HL-60 (cell line): ENCODE measurements around the gene TTC27.
"Not testable (repeated sequence)": the region's sequence is repeated elsewhere in the genome, so short reads cannot be mapped to it uniquely, and the experiment has no call there.

Experiments
- DNase-seq, 2 experiments: peaks; one replicate each; pipeline ENCODE4 v3.0.0-alpha.2; 2010 to 2020; ENCODE audit warnings: low read depth in 1 of 2, low spot score in 1 of 2
- H3K27ac ChIP-seq: fragments of 250-450 bp; sonication (Bioruptor Pico); replicated peaks from 2 replicates; pipeline ENCODE4 v1.5.1; 2020; ENCODE audit warnings: mild to moderate bottlenecking, moderate library complexity
- H3K27me3 ChIP-seq: fragments of 250-450 bp; sonication (Bioruptor Pico); 2 replicates; pipeline ENCODE4 v1.5.1; 2021; ENCODE audit warnings: mild to moderate bottlenecking, moderate library complexity; ENCODE audit not compliant: insufficient read depth, poor library complexity, severe bottlenecking
- H3K4me3 ChIP-seq: replicated peaks from 2 replicates; pipeline ENCODE4 v1.5.1; 2011; ENCODE audit warnings: mild to moderate bottlenecking, control low read depth, low read length; ENCODE audit not compliant: insufficient read depth
- CTCF ChIP-seq: IDR thresholded peaks from one replicate; pipeline ENCODE4 v1.5.1; 2011; ENCODE audit warnings: low read length, control low read depth, inconsistent platforms; ENCODE audit not compliant: insufficient read depth
- GABPA ChIP-seq: IDR thresholded peaks from 2 replicates; pipeline ENCODE4 v1.6.1; 2012; ENCODE audit warnings: low read depth
- POLR2AphosphoS5 ChIP-seq: IDR thresholded peaks from 2 replicates; pipeline ENCODE4 v1.6.1; 2012; ENCODE audit warnings: low read depth
- REST ChIP-seq: IDR thresholded peaks from 2 replicates; pipeline ENCODE4 v1.6.1; 2012; ENCODE audit warnings: low read depth; ENCODE audit not compliant: insufficient replicate concordance
- SPI1 ChIP-seq: IDR thresholded peaks from 2 replicates; pipeline ENCODE4 v1.6.1; 2012; ENCODE audit warnings: low read depth, mild to moderate bottlenecking, borderline replicate concordance

The TTC27 gene

GRCh38 chr2:32841931-32842898, 214.4 kb downstream of the TTC27 start:
- H3K27ac ChIP-seq = no peak overlapping the region
- no peak for TF ChIP-seq CTCF
- H3K4me3 ChIP-seq = no peak overlapping the region
- DNase-seq = no peak
- no peaks in the 10 kb centered on the region for H3K27me3 ChIP-seq

GRCh38 chr2:32843699-32844098, 215.8 kb downstream of the TTC27 start:
- TF ChIP-seq POLR2AphosphoS5 (no peak), REST (no peak), CTCF (no peak), GABPA (no peak), SPI1 (no peak)
- no peaks in the 10 kb centered on the region for H3K27me3 ChIP-seq
- H3K27ac ChIP-seq = no peak overlapping the region
- no peak overlapping the region for H3K4me3 ChIP-seq
- no peak for DNase-seq

- Histone ChIP-seq H3K27ac (no peak overlapping the region), H3K27me3 (no peaks in the 10 kb centered on the region), H3K4me3 (no peak overlapping the region)
- TF ChIP-seq REST (no peak), CTCF (no peak), GABPA (no peak), SPI1 (no peak), POLR2AphosphoS5 (no peak)
- DNase-seq = no peak
These were observed 216.4 kb downstream of the TTC27 start for GRCh38 chr2:32844253-32844652.

- not testable (repeated sequence) for H3K4me3 ChIP-seq, H3K27ac ChIP-seq, H3K27me3 ChIP-seq, DNase-seq
These were observed 218.4 kb downstream of the TTC27 start for GRCh38 chr2:32846274-32846673.
